ENCODE data around the gene USP9Y.

DNA sequence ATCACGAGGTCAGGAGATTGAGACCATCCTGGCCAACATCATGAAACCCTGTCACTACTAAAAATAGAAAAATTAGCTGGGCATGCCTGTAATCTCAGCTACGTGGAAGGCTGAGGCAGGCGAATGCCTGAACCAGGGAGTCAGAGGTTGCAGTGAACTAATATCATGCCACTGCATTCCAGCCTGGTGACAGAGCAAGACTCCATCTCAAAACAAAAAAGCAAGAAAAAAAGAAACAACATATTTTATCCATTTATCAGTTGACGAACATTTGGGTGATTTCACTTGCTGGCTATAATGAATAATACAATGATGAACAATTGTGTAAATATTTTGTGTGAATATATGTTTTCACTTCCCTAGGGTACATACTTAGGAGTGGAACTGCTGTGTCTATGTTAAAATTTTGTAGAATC lies 49.4 kb upstream of the USP9Y start:
- TF ChIP-seq CTCF (IDR thresholded peaks at IDR 0.05; ENCODE audit: insufficient read depth, low read length), result no peak
- TF ChIP-seq POLR2AphosphoS5 (IDR thresholded peaks at IDR 0.05; ENCODE audit: low read depth), result no peak
- TF ChIP-seq GABPA (IDR thresholded peaks at IDR 0.05; ENCODE audit: low read depth), result no peak
- TF ChIP-seq, protein P1, sequence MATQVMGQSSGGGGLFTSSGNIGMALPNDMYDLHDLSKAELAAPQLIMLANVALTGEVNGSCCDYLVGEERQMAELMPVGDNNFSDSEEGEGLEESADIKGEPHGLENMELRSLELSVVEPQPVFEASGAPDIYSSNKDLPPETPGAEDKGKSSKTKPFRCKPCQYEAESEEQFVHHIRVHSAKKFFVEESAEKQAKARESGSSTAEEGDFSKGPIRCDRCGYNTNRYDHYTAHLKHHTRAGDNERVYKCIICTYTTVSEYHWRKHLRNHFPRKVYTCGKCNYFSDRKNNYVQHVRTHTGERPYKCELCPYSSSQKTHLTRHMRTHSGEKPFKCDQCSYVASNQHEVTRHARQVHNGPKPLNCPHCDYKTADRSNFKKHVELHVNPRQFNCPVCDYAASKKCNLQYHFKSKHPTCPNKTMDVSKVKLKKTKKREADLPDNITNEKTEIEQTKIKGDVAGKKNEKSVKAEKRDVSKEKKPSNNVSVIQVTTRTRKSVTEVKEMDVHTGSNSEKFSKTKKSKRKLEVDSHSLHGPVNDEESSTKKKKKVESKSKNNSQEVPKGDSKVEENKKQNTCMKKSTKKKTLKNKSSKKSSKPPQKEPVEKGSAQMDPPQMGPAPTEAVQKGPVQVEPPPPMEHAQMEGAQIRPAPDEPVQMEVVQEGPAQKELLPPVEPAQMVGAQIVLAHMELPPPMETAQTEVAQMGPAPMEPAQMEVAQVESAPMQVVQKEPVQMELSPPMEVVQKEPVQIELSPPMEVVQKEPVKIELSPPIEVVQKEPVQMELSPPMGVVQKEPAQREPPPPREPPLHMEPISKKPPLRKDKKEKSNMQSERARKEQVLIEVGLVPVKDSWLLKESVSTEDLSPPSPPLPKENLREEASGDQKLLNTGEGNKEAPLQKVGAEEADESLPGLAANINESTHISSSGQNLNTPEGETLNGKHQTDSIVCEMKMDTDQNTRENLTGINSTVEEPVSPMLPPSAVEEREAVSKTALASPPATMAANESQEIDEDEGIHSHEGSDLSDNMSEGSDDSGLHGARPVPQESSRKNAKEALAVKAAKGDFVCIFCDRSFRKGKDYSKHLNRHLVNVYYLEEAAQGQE (IDR thresholded peaks at IDR 0.05; ENCODE audit: insufficient replicate concordance, low read depth), result no peak
- no peak for TF ChIP-seq SPI1 (IDR thresholded peaks at IDR 0.05; ENCODE audit: borderline replicate concordance, low read depth)
